Left kidney (tissue), 2 donors: ENCODE data around the gene AGBL4. TPM values are rescaled to one million over a fixed set of nuclear protein-coding genes. Genes with fewer than 3 reads are reported as not detected.
"Not testable (repeated sequence)": the region's sequence is repeated elsewhere in the genome, so short reads cannot be mapped to it uniquely, and the experiment has no call there.

Experiments
- DNase-seq: peaks from one replicate; pipeline ENCODE4 v3.0.0-alpha.2; 2013
- polyA plus RNA-seq: library from polyadenylated mRNA; unstranded; fragments of 120-200 nt; gene quantifications from one replicate; pipeline ENCODE4 v1.2.1, GENCODE V29; 2013; ENCODE audit not compliant: insufficient read length

The AGBL4 gene
- polyA plus RNA-seq, 1 donor = 1.2 TPM

GRCh38 chr1:49302400-49302799 is 721.4 kb downstream of the AGBL4 start:
- not testable (repeated sequence) for DNase-seq

- DNase-seq = no peak
Observed at GRCh38 chr1:49298304-49298703, 725.5 kb downstream of the AGBL4 start.

- DNase-seq = no peak
Observed at GRCh38 chr1:49297783-49298182, 726.0 kb downstream of the AGBL4 start.

- no peak for DNase-seq
Observed at GRCh38 chr1:49294539-49294938, 729.2 kb downstream of the AGBL4 start.

- DNase-seq = no peak
Observed at GRCh38 chr1:49293016-49293415, 730.7 kb downstream of the AGBL4 start.

- not testable (repeated sequence) for DNase-seq
Observed at GRCh38 chr1:49257211-49258049, 766.3 kb downstream of the AGBL4 start.

- no peak for DNase-seq
Observed at GRCh38 chr1:49252917-49253316, 770.8 kb downstream of the AGBL4 start.

- no peak for DNase-seq
Observed at GRCh38 chr1:49251019-49251784, 772.6 kb downstream of the AGBL4 start.

- no peak for DNase-seq
Observed at GRCh38 chr1:49240709-49241221, 783.0 kb downstream of the AGBL4 start.

GRCh38 chr1:49234988-49235387 is 788.8 kb downstream of the AGBL4 start:
- DNase-seq = no peak

- no peak for DNase-seq
Observed at GRCh38 chr1:49229555-49229954, 794.2 kb downstream of the AGBL4 start.

- no peak for DNase-seq
Observed at GRCh38 chr1:49226758-49227157, 797.0 kb downstream of the AGBL4 start.

- no peak for DNase-seq
Observed at GRCh38 chr1:49225464-49225863, 798.3 kb downstream of the AGBL4 start.

GRCh38 chr1:49213301-49213700 is 810.5 kb downstream of the AGBL4 start:
- no peak for DNase-seq

GRCh38 chr1:49208712-49209111 is 815.0 kb downstream of the AGBL4 start:
- DNase-seq = no peak

GRCh38 chr1:49204720-49205119 is 819.0 kb downstream of the AGBL4 start:
- no peak for DNase-seq

- DNase-seq = no peak
Observed at GRCh38 chr1:49200738-49201137, 823.0 kb downstream of the AGBL4 start.

- peak; percentile 12 for DNase-seq
Observed at GRCh38 chr1:49199564-49199963, 824.2 kb downstream of the AGBL4 start.

GRCh38 chr1:49197081-49197480 is 826.7 kb downstream of the AGBL4 start:
- no peak for DNase-seq

GRCh38 chr1:49190138-49190537 is 833.6 kb downstream of the AGBL4 start:
- no peak for DNase-seq

- DNase-seq = no peak
Observed at GRCh38 chr1:49187056-49187455, 836.7 kb downstream of the AGBL4 start.

- no peak for DNase-seq
Observed at GRCh38 chr1:49185450-49185980, 838.2 kb downstream of the AGBL4 start.

- no peak for DNase-seq
Observed at GRCh38 chr1:49183489-49183888, 840.3 kb downstream of the AGBL4 start.
